Neural cell (in vitro differentiated cells): Measurements from ENCODE around the gene LSM8. TPM values are rescaled to one million over a fixed set of nuclear protein-coding genes. Genes with fewer than 3 reads are reported as not detected.

Experiments
- H2AFZ ChIP-seq: fragments of 200-600, 300-800 bp; sonication (generic), shearing (Covaris generic); 2 replicates; pipeline ENCODE4 v1.6.0; 2014; ENCODE audit warnings: low read depth, mild to moderate bottlenecking, antibody characterized with exemption, low read length, moderate library complexity
- H3F3A ChIP-seq: fragments of 200-600 bp; shearing (Covaris generic); 2 replicates; pipeline ENCODE4 v1.6.1; 2016; ENCODE audit warnings: mild to moderate bottlenecking, moderate library complexity, mixed read lengths, antibody characterized with exemption, low read length; ENCODE audit not compliant: insufficient read depth, poor library complexity, severe bottlenecking
- H3K27ac ChIP-seq: fragments of 200-600, 300-800 bp; sonication (generic), shearing (Covaris generic); 2 replicates; pipeline ENCODE4 v1.5.1; 2014; ENCODE audit warnings: mild to moderate bottlenecking, low read length, moderate library complexity
- H3K27me3 ChIP-seq: fragments of 300-800, 200-600 bp; sonication (generic), shearing (Covaris generic); 2 replicates; pipeline ENCODE4 v1.6.0; 2014; ENCODE audit warnings: mild to moderate bottlenecking, low read depth, low read length, moderate library complexity; ENCODE audit not compliant: insufficient read depth
- H3K36me3 ChIP-seq: fragments of 300-800, 200-600 bp; sonication (generic), shearing (Covaris generic); 2 replicates; pipeline ENCODE4 v1.5.1; 2014; ENCODE audit warnings: mild to moderate bottlenecking, antibody characterized with exemption, low read length, moderate library complexity; ENCODE audit not compliant: insufficient read depth
- H3K4me2 ChIP-seq: fragments of 300-800, 200-600 bp; sonication (generic), shearing (Covaris generic); 2 replicates; pipeline ENCODE4 v1.6.0; 2014; ENCODE audit warnings: mild to moderate bottlenecking, low read length
- H3K4me3 ChIP-seq: fragments of 300-800, 200-600 bp; sonication (generic), shearing (Covaris generic); 2 replicates; pipeline ENCODE4 v1.5.1; 2014; ENCODE audit warnings: mild to moderate bottlenecking, low read length, moderate library complexity
- H3K79me2 ChIP-seq: fragments of 200-600 bp; shearing (Covaris generic); replicated peaks from 2 replicates; pipeline ENCODE4 v1.6.0; 2014; ENCODE audit warnings: mild to moderate bottlenecking, low read length, moderate library complexity; ENCODE audit not compliant: insufficient read depth
- H3K9ac ChIP-seq: fragments of 300-800, 200-600 bp; sonication (generic), shearing (Covaris generic); 2 replicates; pipeline ENCODE4 v1.6.1; 2016; ENCODE audit warnings: mild to moderate bottlenecking, low read length, mixed read lengths
- H3K9me2 ChIP-seq: fragments of 200-600 bp; shearing (Covaris generic); 2 replicates; pipeline ENCODE4 v1.6.1; 2016; ENCODE audit warnings: mild to moderate bottlenecking, low read length, mixed read lengths; ENCODE audit not compliant: insufficient read depth
- H3K9me3 ChIP-seq: fragments of 200-600, 300-800 bp; sonication (generic), shearing (Covaris generic); 2 replicates; pipeline ENCODE4 v1.6.1; 2016; ENCODE audit warnings: mild to moderate bottlenecking, mixed run types, low read length, moderate library complexity, mixed read lengths
- H4K20me1 ChIP-seq: fragments of 200-600 bp; shearing (Covaris generic); 2 replicates; pipeline ENCODE4 v1.6.1; 2016; ENCODE audit warnings: mild to moderate bottlenecking, mixed run types; ENCODE audit not compliant: insufficient read depth
- EP300 ChIP-seq: fragments of 450-650 bp; conservative IDR thresholded peaks from 2 replicates; pipeline ENCODE4 v1.6.1; 2014; ENCODE audit warnings: antibody characterized with exemption, mild to moderate bottlenecking, moderate library complexity; ENCODE audit not compliant: poor library complexity, severe bottlenecking
- EZH2 ChIP-seq: fragments of 200-600, 300-800 bp; shearing (Covaris generic), sonication (generic); IDR thresholded peaks from 2 replicates; pipeline ENCODE4 v1.6.1; 2014; ENCODE audit warnings: antibody characterized with exemption, low read length, borderline replicate concordance, mild to moderate bottlenecking; ENCODE audit not compliant: insufficient read depth, poor library complexity, severe bottlenecking
- MXI1 ChIP-seq: fragments of 450-650 bp; conservative IDR thresholded peaks from 2 replicates; pipeline ENCODE4 v1.6.1; 2014; ENCODE audit warnings: antibody characterized with exemption, mild to moderate bottlenecking; ENCODE audit not compliant: poor library complexity, severe bottlenecking
- POLR2AphosphoS5 ChIP-seq: IDR thresholded peaks from 2 replicates; pipeline ENCODE4 v1.6.1; 2012
- RAD21 ChIP-seq: fragments of 450-650 bp; conservative IDR thresholded peaks from 2 replicates; pipeline ENCODE4 v1.6.1; 2014; ENCODE audit warnings: antibody characterized with exemption, mild to moderate bottlenecking, moderate library complexity
- SMC3 ChIP-seq: fragments of 450-650 bp; conservative IDR thresholded peaks from 2 replicates; pipeline ENCODE4 v1.6.1; 2014; ENCODE audit warnings: antibody characterized with exemption, mild to moderate bottlenecking, moderate library complexity; ENCODE audit not compliant: poor library complexity
- TAF1 ChIP-seq: IDR thresholded peaks from 2 replicates; pipeline ENCODE4 v1.6.1; 2012; ENCODE audit warnings: low read depth
- polyA plus RNA-seq: library from polyadenylated mRNA; depleted of rRNA; stranded (reverse); fragments of >200 nt; gene quantifications from 2 replicates; pipeline ENCODE4 v1.2.3, GENCODE V29; 2014
- TF ChIP-seq, protein P1 (sequence below): fragments of 450-650 bp; IDR thresholded peaks from 2 replicates; pipeline ENCODE4 v1.5.1; 2014; ENCODE audit warnings: antibody characterized with exemption, mild to moderate bottlenecking, moderate library complexity; ENCODE audit not compliant: poor library complexity, severe bottlenecking
- TF ChIP-seq, protein P2 (sequence below): IDR thresholded peaks from 2 replicates; pipeline ENCODE4 v1.6.1; 2012; ENCODE audit warnings: borderline replicate concordance

LSM8 gene
- polyA plus RNA-seq, 1 donor from 2014 or later, result 157 TPM

DNA sequence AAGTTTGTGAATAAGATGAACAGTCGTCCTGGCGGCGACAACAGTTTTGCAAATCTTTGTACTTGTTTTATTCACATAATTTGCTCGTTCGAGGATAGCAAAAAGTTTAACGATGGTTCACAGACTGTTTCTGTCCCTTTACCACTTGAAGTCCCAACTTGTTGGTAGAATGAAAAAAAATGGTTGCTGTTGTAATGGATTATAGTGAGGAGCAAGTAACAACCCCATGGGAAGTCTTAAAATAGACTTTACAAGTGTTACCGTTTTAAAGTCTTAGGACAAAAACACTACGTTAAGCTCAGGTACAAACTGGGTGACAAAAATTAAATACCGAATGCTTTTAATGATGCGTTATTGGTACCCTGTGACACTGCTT lies 589 bp downstream of the LSM8 start:
- Histone ChIP-seq H3K9me3 (no peaks in the 10 kb centered on the region), H3K4me2 (peak overlapping the region; percentile 72), H3K79me2 (peaks cover 43% of the 10 kb centered on the region), H3F3A (no peaks in the 10 kb centered on the region), H3K27ac (no peak overlapping the region), H3K4me3 (peak overlapping the region; percentile 91), H3K9ac (peak overlapping the region; percentile 81), H3K36me3 (peaks cover 13% of the 10 kb centered on the region), H2AFZ (peak overlapping the region; percentile 93), H3K9me2 (no peaks in the 10 kb centered on the region), H3K27me3 (no peaks in the 10 kb centered on the region), H4K20me1 (no peaks in the 10 kb centered on the region)
- TF ChIP-seq RAD21 (no peak), EP300 (no peak)

- Histone ChIP-seq H3K4me3 (peak overlapping the region; percentile 91), H3K9ac (peak overlapping the region; percentile 81), H3K79me2 (peaks cover 43% of the 10 kb centered on the region), H3F3A (no peaks in the 10 kb centered on the region), H3K27me3 (no peaks in the 10 kb centered on the region), H3K4me2 (peak overlapping the region; percentile 72), H3K36me3 (peaks cover 13% of the 10 kb centered on the region), H3K9me2 (no peaks in the 10 kb centered on the region), H3K9me3 (no peaks in the 10 kb centered on the region), H3K27ac (no peak overlapping the region), H4K20me1 (no peaks in the 10 kb centered on the region), H2AFZ (no peak overlapping the region)
- TF ChIP-seq EZH2, result no peak
- no peak for TF ChIP-seq TAF1
- TF ChIP-seq EP300, result no peak
- no peak for TF ChIP-seq SMC3
- no peak for TF ChIP-seq MXI1
- TF ChIP-seq, protein P1, sequence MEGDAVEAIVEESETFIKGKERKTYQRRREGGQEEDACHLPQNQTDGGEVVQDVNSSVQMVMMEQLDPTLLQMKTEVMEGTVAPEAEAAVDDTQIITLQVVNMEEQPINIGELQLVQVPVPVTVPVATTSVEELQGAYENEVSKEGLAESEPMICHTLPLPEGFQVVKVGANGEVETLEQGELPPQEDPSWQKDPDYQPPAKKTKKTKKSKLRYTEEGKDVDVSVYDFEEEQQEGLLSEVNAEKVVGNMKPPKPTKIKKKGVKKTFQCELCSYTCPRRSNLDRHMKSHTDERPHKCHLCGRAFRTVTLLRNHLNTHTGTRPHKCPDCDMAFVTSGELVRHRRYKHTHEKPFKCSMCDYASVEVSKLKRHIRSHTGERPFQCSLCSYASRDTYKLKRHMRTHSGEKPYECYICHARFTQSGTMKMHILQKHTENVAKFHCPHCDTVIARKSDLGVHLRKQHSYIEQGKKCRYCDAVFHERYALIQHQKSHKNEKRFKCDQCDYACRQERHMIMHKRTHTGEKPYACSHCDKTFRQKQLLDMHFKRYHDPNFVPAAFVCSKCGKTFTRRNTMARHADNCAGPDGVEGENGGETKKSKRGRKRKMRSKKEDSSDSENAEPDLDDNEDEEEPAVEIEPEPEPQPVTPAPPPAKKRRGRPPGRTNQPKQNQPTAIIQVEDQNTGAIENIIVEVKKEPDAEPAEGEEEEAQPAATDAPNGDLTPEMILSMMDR, result no peak
- no peak for TF ChIP-seq POLR2AphosphoS5
- no peak for TF ChIP-seq RAD21
- TF ChIP-seq, protein P2, sequence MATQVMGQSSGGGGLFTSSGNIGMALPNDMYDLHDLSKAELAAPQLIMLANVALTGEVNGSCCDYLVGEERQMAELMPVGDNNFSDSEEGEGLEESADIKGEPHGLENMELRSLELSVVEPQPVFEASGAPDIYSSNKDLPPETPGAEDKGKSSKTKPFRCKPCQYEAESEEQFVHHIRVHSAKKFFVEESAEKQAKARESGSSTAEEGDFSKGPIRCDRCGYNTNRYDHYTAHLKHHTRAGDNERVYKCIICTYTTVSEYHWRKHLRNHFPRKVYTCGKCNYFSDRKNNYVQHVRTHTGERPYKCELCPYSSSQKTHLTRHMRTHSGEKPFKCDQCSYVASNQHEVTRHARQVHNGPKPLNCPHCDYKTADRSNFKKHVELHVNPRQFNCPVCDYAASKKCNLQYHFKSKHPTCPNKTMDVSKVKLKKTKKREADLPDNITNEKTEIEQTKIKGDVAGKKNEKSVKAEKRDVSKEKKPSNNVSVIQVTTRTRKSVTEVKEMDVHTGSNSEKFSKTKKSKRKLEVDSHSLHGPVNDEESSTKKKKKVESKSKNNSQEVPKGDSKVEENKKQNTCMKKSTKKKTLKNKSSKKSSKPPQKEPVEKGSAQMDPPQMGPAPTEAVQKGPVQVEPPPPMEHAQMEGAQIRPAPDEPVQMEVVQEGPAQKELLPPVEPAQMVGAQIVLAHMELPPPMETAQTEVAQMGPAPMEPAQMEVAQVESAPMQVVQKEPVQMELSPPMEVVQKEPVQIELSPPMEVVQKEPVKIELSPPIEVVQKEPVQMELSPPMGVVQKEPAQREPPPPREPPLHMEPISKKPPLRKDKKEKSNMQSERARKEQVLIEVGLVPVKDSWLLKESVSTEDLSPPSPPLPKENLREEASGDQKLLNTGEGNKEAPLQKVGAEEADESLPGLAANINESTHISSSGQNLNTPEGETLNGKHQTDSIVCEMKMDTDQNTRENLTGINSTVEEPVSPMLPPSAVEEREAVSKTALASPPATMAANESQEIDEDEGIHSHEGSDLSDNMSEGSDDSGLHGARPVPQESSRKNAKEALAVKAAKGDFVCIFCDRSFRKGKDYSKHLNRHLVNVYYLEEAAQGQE, result no peak
Measured at GRCh38 chr7:118185163-118185860, 1.3 kb downstream of the LSM8 start.
